ENCODE results near the gene MEIOC. TPM values are rescaled to one million over a fixed set of nuclear protein-coding genes. Genes with fewer than 3 reads are reported as not detected.
"Not testable (repeated sequence)": the region's sequence is repeated elsewhere in the genome, so short reads cannot be mapped to it uniquely, and the experiment has no call there.

MEIOC gene
- total RNA-seq, 1 donor from 2014 or later, result 0.60 TPM

GRCh38 chr17:44687756-44688155, 31.5 kb downstream of the MEIOC start:
- Mint-ChIP-seq H3K4me1 (ENCODE audit: unreplicated experiment) (peaks cover 15% of the 10 kb centered on the region), H3K4me3 (no peak overlapping the region)

GRCh38 chr17:44688200-44688599, 31.9 kb downstream of the MEIOC start:
- no peak overlapping the region for H3K27ac Mint-ChIP-seq
- peaks cover 8% of the 10 kb centered on the region for H3K36me3 Mint-ChIP-seq
- no peak for DNase-seq (ENCODE audit: extremely low spot score, unreplicated experiment)
- H3K4me1 Mint-ChIP-seq (ENCODE audit: unreplicated experiment), result peaks cover 15% of the 10 kb centered on the region
- TF ChIP-seq CTCF (conservative IDR thresholded peaks at IDR 0.05), result no peak
- H3K9me3 Mint-ChIP-seq, result no peaks in the 10 kb centered on the region
- H3K27me3 Mint-ChIP-seq, result no peaks in the 10 kb centered on the region
- H3K4me3 Mint-ChIP-seq, result peak overlapping the region; percentile 99

More at GRCh38 chr17:44687756-44688155, 31.5 kb downstream of the MEIOC start:
- Mint-ChIP-seq H3K36me3 (peaks cover 8% of the 10 kb centered on the region), H3K9me3 (no peaks in the 10 kb centered on the region), H3K27me3 (no peaks in the 10 kb centered on the region), H3K27ac (no peak overlapping the region)
- TF ChIP-seq CTCF (conservative IDR thresholded peaks at IDR 0.05), result no peak
- DNase-seq (ENCODE audit: extremely low spot score, unreplicated experiment), result no peak

GRCh38 chr17:44688675-44689476, 32.6 kb downstream of the MEIOC start:
- peaks cover 15% of the 10 kb centered on the region for H3K4me1 Mint-ChIP-seq (ENCODE audit: unreplicated experiment)
- TF ChIP-seq CTCF (conservative IDR thresholded peaks at IDR 0.05), result no peak
- H3K36me3 Mint-ChIP-seq, result peaks cover 4% of the 10 kb centered on the region
- H3K27ac Mint-ChIP-seq, result peak overlapping the region; percentile 95
- H3K9me3 Mint-ChIP-seq, result no peaks in the 10 kb centered on the region
- no peak for DNase-seq (ENCODE audit: extremely low spot score, unreplicated experiment)
- peak overlapping the region; percentile 99 for H3K4me3 Mint-ChIP-seq
- no peaks in the 10 kb centered on the region for H3K27me3 Mint-ChIP-seq

- H3K4me1 Mint-ChIP-seq (ENCODE audit: unreplicated experiment), result peaks cover 15% of the 10 kb centered on the region
- H3K27me3 Mint-ChIP-seq, result no peaks in the 10 kb centered on the region
- peak; percentile 95 for DNase-seq (ENCODE audit: extremely low spot score, unreplicated experiment)
- peaks cover 4% of the 10 kb centered on the region for H3K36me3 Mint-ChIP-seq
- peak within 1 kb of the TSS; percentile 99 for H3K4me3 Mint-ChIP-seq
- no peak for TF ChIP-seq CTCF (conservative IDR thresholded peaks at IDR 0.05)
- H3K9me3 Mint-ChIP-seq, result no peaks in the 10 kb centered on the region
- H3K27ac Mint-ChIP-seq, result peak within 1 kb of the TSS; percentile 95
Observed at GRCh38 chr17:44689477-44690217, 33.4 kb downstream of the MEIOC start, which contains the start of gene CCDC43. Gene CCDC43 (minus strand): TSS chr17:44689776. CDS start chr17:44689753, 23 bp downstream.

- H3K27ac Mint-ChIP-seq; H3K9me3 Mint-ChIP-seq; H3K27me3 Mint-ChIP-seq; H3K36me3 Mint-ChIP-seq; DNase-seq (ENCODE audit: extremely low spot score, unreplicated experiment): not testable (repeated sequence)
- peak overlapping the region; percentile 99 for H3K4me3 Mint-ChIP-seq
- peak; percentile 12 for TF ChIP-seq CTCF (conservative IDR thresholded peaks at IDR 0.05)
- H3K4me1 Mint-ChIP-seq (ENCODE audit: unreplicated experiment), result peaks cover 15% of the 10 kb centered on the region
Observed at GRCh38 chr17:44690746-44691306, 34.6 kb downstream of the MEIOC start.
